Lung (tissue), 12 donors: ENCODE data around the gene GALNT10. TPM values are rescaled to one million over a fixed set of nuclear protein-coding genes. Genes with fewer than 3 reads are reported as not detected.

Experiments used
- ATAC-seq: fragments of 200-7000 bp; cut with Tn5 transposase; one replicate; pipeline ENCODE4 v1.9.1; 2020; ENCODE audit warnings: moderate number of reproducible peaks; ENCODE audit not compliant: insufficient read depth, low FRiP score
- DNase-seq, 3 donors: peaks; one replicate each; pipeline ENCODE4 v3.0.0-alpha.2; 2013 to 2017
- H3K27ac ChIP-seq, 2 donors: one replicate each; pipeline ENCODE4 v1.5.1; 2013; ENCODE audit warnings: mild to moderate bottlenecking in 2 of 2, moderate library complexity in 2 of 2, control low read depth in 1 of 2, inconsistent platforms in 1 of 2, low read depth in 1 of 2, low read length in 1 of 2
- H3K27me3 ChIP-seq, 3 donors: one replicate each; pipeline ENCODE4 v1.5.1; 2013; ENCODE audit warnings: low read length in 2 of 3; ENCODE audit not compliant: control insufficient read depth in 3 of 3, insufficient read depth in 3 of 3
- H3K36me3 ChIP-seq, 4 donors: one replicate each; pipeline ENCODE4 v1.5.1; 2013; ENCODE audit warnings: low read length in 4 of 4, mild to moderate bottlenecking in 1 of 4, moderate library complexity in 1 of 4; ENCODE audit not compliant: control insufficient read depth in 4 of 4, insufficient read depth in 4 of 4
- H3K4me1 ChIP-seq, 5 donors: one replicate each; pipeline ENCODE4 v1.5.1; 2013; ENCODE audit warnings: low read length in 5 of 5, mild to moderate bottlenecking in 2 of 5, moderate library complexity in 1 of 5; ENCODE audit not compliant: control insufficient read depth in 5 of 5, insufficient read depth in 5 of 5
- H3K4me3 ChIP-seq: one replicate; pipeline ENCODE4 v1.5.1; 2013; ENCODE audit warnings: mild to moderate bottlenecking, control low read depth, moderate library complexity
- H3K9ac ChIP-seq, 2 donors: one replicate each; pipeline ENCODE4 v1.5.1; 2013; ENCODE audit warnings: low read length in 2 of 2, control low read depth in 1 of 2; ENCODE audit not compliant: insufficient read depth in 1 of 2
- H3K9me3 ChIP-seq, 4 donors: one replicate each; pipeline ENCODE4 v1.5.1; 2013; ENCODE audit warnings: low read length in 3 of 4, mild to moderate bottlenecking in 1 of 4, moderate library complexity in 1 of 4; ENCODE audit not compliant: control insufficient read depth in 4 of 4, insufficient read depth in 3 of 4
- WGBS, 2 donors: extraction: QIAGEN DNeasy Blood & Tissue Kit; methylation state at CpG; one replicate each; pipeline ENCODE4 v1.1.7; 2013; 5-methylcytosine and 5-hydroxymethylcytosine counted together
- polyA plus RNA-seq, 2 donors: library from polyadenylated mRNA; stranded (reverse); fragments of 200-250 nt; gene quantifications; one replicate each; pipeline ENCODE4 v1.2.1, GENCODE V29; 2013
- total RNA-seq, 2 donors: library from RNA; depleted of rRNA in 1 of 2; stranded (reverse); fragments of >200 nt in 1 of 2; gene quantifications; one replicate each; pipeline ENCODE4 v1.2.1, GENCODE V29; 2014 to 2021
- TF ChIP-seq, protein P1 (sequence below): IDR thresholded peaks from 2 replicates; pipeline ENCODE4 v1.5.1; 2012; ENCODE audit warnings: mild to moderate bottlenecking; ENCODE audit errors: control extremely low read depth, extremely low read depth
- donor health status: control.
- donor health status: control.
- donor health status: Bipolar disorder and iron deficiency.
- donor health status: healthy.
- donor health status: DM: yes; HTN: yes; CAD: no.

GALNT10 gene
- total and polyA plus RNA-seq, 4 donors, result 9.0 to 70.2 (median 22.0) TPM

DNA sequence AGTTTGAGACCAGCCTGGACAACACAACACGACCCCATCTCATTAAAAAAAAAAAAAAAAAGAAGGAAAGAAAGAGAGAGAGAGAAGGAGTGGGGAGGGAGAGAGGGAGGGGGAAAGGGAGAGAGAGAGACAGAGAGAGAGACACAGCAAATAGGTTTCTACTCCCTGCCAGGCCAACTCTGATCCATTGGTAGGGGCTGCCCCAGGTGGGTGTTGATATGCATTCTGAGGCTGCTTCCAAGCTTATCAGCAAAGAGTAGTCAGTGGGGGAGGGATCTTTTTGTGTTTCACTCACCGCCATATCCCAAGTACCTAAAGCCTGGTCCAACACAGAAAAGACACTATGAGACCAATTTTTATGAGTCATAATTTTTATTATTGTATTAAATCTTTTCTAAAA lies 198.3 kb downstream of the GALNT10 start:
- ATAC-seq (no peak), DNase-seq (no peak)
- Histone ChIP-seq H3K36me3 (peaks cover 0 to 17% (median 0%) of the 10 kb centered on the region in 4 donors), H3K9me3 (no peaks in the 10 kb centered on the region), H3K4me1 (peaks cover 0 to 4% (median 0%) of the 10 kb centered on the region in 5 donors), H3K27ac (no peak overlapping the region), H3K27me3 (no peaks in the 10 kb centered on the region), H3K9ac (no peak overlapping the region), H3K4me3 (no peak overlapping the region)
- TF ChIP-seq, protein P1, sequence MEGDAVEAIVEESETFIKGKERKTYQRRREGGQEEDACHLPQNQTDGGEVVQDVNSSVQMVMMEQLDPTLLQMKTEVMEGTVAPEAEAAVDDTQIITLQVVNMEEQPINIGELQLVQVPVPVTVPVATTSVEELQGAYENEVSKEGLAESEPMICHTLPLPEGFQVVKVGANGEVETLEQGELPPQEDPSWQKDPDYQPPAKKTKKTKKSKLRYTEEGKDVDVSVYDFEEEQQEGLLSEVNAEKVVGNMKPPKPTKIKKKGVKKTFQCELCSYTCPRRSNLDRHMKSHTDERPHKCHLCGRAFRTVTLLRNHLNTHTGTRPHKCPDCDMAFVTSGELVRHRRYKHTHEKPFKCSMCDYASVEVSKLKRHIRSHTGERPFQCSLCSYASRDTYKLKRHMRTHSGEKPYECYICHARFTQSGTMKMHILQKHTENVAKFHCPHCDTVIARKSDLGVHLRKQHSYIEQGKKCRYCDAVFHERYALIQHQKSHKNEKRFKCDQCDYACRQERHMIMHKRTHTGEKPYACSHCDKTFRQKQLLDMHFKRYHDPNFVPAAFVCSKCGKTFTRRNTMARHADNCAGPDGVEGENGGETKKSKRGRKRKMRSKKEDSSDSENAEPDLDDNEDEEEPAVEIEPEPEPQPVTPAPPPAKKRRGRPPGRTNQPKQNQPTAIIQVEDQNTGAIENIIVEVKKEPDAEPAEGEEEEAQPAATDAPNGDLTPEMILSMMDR, result no peak
- WGBS, 2 donors, result 95 to 100% methylated on average over 2 of the region's 2 CpGs

DNA sequence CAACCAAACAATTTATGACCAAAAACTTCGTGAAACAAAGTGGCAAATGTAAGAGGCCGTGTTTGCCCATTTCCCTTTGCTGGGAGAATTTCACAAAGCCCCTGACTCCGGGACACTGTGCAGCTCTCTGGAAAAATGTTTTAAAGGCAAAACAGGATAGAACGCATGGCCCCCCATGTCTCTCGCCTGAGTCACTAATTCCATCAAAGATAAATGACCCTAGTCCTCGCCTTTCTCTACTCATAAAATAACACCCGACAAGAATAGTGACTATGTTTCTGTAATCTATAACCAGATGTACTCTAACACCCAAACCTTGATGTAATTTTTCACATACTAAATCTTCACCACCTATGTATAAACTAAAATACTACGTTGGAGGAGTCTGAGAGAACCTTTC lies 199.6 kb downstream of the GALNT10 start:
- 87 to 93% methylated on average over 8 of the region's 8 CpGs for WGBS, 2 donors
- no peak overlapping the region for H3K9ac ChIP-seq
- TF ChIP-seq, protein P1, result no peak
- no peaks in the 10 kb centered on the region for H3K27me3 ChIP-seq
- ATAC-seq, result no peak
- no peak overlapping the region for H3K4me3 ChIP-seq
- H3K4me1 ChIP-seq, result peaks cover 0 to 4% (median 0%) of the 10 kb centered on the region in 5 donors
- H3K9me3 ChIP-seq, result no peaks in the 10 kb centered on the region
- no peak for DNase-seq
- no peak overlapping the region for H3K27ac ChIP-seq
- H3K36me3 ChIP-seq, result peaks cover 0 to 21% (median 0%) of the 10 kb centered on the region in 4 donors

- TF ChIP-seq, protein P1, result no peak
- peaks cover 0 to 4% (median 0%) of the 10 kb centered on the region in 5 donors for H3K4me1 ChIP-seq
- ATAC-seq, result no peak
- peaks cover 0 to 21% (median 0%) of the 10 kb centered on the region in 4 donors for H3K36me3 ChIP-seq
- 94 to 96% methylated on average over 7 of the region's 7 CpGs for WGBS, 2 donors
- no peak overlapping the region for H3K4me3 ChIP-seq
- no peaks in the 10 kb centered on the region for H3K9me3 ChIP-seq
- DNase-seq, result no peak
- no peaks in the 10 kb centered on the region for H3K27me3 ChIP-seq
- H3K9ac ChIP-seq, result no peak overlapping the region
- no peak overlapping the region for H3K27ac ChIP-seq
Measured at GRCh38 chr5:154390746-154391359, 200.3 kb downstream of the GALNT10 start.

DNA sequence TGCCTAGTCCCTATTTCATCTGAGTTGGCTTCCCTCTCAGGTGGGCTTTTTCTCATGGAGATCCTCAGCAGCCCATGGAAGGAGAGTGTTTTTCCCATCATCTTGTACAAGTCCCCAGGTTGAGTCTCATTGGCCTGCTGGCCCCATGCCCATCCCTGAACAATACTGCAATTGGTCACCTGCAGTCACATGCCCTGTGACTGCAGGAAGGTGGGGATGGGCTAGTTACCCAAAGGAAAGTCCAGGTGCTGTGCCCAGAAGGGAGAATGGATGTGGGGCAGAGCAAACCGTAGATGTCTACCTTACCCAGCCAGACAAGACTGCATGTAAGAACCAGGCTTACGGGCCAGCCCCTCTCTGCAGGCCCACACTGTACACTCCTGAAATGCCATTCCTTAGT lies 201.3 kb downstream of the GALNT10 start:
- no peak overlapping the region for H3K4me3 ChIP-seq
- peaks cover 0 to 13% (median 0%) of the 10 kb centered on the region in 4 donors for H3K36me3 ChIP-seq
- no peaks in the 10 kb centered on the region for H3K9me3 ChIP-seq
- 98 to 100% methylated on average over 2 of the region's 2 CpGs for WGBS, 2 donors
- ATAC-seq, result no peak
- no peak for DNase-seq
- no peak overlapping the region for H3K27ac ChIP-seq
- H3K27me3 ChIP-seq, result no peaks in the 10 kb centered on the region
- H3K4me1 ChIP-seq, result peaks cover 0 to 4% (median 0%) of the 10 kb centered on the region in 5 donors
- H3K9ac ChIP-seq, result no peak overlapping the region
- TF ChIP-seq, protein P1, result no peak
